UCSD-AML1 (cell line): ENCODE measurements around the gene OSBP2.
"Not testable (repeated sequence)": the region's sequence is repeated elsewhere in the genome, so short reads cannot be mapped to it uniquely, and the experiment has no call there.

Experiments used
- DNase-seq: peaks from one replicate; lab custom pipeline; 2025; ENCODE audit not compliant: unreplicated experiment; lab: John Stamatoyannopoulos, UW

Gene OSBP2

GRCh38 chr22:30675436-30675835 lies 19.2 kb upstream of the OSBP2 start:
- DNase-seq = no peak

DNA sequence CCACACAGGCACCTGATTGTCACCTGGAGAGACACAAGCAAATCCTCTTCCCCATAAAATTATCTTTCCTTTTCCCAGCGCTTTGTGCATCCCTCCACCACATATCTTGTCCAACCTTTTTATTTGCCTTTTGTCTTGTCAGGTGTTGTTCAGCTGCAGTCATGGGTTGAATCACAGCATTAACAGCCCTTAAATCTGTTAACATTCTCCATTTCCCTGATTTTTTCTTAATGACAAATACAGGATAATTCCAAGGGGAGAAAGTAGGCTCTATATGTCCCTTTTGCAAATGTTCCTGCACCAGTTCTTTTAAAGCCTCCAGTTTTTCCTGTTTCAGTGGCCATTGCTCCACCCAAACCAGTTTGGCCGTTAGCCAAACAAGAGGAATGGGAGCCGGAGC lies 18.1 kb upstream of the OSBP2 start:
- DNase-seq = not testable (repeated sequence)

GRCh38 chr22:30679895-30680690 lies 14.6 kb upstream of the OSBP2 start:
- DNase-seq = not testable (repeated sequence)

DNA sequence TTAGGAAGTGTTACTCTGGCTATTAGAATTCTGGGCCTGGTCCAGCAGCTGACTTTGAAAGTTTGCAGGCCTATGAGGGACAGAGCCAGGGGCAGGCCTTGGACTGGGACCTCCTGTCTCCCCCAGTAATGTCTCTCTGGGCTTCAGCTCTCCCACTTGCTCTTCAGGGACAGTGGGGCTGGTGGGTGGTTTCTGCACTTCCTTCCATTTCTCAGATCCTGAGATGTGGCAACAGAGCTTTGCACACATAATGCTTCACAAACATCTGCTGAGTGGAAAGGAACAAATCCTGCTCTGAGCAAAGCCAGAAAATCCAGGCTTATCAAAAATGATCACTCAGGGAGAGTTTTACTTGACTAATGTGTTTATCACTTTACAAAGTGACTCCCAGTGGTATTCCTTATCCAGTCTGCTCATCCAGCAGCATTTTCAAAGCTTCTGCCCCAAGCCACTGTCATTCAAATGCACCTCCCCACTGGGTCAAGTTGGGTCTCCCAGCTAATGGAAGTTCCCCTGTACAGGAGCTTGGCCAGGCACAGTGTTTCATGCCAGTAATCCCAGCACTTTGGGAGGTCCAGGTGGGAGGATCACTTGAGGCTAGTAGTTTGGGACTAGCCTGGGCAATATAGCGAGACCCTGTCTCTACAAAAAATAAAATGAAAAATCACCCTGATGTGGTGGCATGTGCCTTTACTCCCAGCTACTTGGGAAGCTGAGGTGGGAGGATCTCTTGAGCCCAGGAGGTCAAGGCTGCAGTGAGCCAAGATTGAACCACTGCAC lies 13.5 kb upstream of the OSBP2 start:
- no peak for DNase-seq

DNA sequence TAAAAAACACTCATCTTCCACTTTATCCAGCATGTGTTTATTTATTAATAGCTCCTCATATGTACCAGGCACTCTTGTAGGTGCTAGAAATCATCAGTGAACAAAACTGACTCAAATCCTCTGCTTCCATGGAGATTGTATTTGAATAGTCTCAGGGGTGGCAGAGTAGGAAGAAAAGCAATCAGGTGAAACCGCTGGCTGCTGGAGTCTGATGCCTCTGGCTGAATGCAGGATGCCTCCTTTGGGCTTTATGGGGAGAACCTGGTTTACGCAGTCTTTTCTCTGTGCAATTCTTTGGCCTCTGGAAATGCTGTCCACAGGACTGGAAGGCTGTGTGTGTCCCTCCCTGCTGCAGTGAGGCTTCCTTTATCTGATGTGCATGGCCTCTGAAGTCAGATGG lies 12.8 kb upstream of the OSBP2 start:
- DNase-seq = no peak

DNA sequence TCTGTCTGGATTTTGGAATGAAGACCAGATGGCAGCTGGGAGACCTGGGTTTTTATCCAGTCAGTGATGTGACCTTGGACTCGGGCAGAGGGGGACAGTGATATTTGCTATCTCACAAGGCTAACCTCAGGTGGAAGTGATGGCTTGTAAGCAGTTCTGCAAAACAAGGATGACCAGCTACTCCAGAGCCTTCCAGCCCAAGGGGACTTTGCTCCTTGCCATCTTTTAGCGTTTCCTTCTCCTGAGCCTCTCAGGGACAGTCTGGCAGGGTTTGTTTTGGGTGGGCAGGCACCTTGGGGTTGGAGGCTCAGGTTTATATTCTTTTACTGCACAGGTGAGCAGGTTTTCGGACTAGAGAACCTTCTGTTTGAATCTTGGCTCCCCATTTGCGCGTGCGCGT lies 9.5 kb upstream of the OSBP2 start:
- DNase-seq = no peak

GRCh38 chr22:30687358-30687757 lies 7.3 kb upstream of the OSBP2 start:
- no peak for DNase-seq

DNA sequence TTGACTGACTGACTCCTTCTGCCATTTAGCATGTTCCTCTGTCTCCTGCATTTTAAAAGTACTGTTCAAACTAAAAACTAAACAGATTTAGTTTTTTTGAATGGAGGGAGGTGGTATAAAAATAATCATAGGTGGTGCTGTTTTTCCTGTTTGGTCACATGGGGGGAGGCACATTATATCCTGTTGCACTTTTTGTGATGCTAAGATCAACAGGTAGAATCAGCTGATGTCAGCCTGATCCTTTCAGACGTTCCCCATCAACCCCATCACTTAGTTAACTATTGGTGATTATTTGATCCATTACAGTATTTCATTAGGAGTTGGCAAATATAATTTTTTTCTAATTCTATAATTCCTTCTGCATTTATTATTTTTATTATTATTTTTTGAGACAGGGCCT lies 5.1 kb upstream of the OSBP2 start:
- no peak for DNase-seq

DNA sequence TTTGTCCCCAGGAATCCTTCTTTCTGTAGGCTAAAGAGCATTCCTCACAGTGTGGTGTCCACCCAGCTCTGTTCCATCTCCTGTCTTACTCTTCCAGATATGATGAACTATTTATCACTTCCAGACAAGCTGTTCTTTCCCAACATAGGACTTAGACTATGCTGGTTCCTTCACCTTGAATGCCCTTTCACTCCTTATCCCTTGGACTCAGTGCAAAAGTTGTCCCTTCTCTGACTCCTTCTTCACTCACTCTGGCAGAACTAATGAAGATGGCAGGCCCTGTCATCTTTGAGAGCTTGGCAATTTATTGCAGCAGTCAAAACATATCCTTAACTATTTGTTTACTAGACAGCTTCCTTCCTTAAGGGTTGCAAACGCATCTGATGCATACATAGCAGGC lies 3.5 kb upstream of the OSBP2 start:
- DNase-seq = no peak

GRCh38 chr22:30694171-30694639 lies 469 bp upstream of the OSBP2 start:
- no peak for DNase-seq

DNA sequence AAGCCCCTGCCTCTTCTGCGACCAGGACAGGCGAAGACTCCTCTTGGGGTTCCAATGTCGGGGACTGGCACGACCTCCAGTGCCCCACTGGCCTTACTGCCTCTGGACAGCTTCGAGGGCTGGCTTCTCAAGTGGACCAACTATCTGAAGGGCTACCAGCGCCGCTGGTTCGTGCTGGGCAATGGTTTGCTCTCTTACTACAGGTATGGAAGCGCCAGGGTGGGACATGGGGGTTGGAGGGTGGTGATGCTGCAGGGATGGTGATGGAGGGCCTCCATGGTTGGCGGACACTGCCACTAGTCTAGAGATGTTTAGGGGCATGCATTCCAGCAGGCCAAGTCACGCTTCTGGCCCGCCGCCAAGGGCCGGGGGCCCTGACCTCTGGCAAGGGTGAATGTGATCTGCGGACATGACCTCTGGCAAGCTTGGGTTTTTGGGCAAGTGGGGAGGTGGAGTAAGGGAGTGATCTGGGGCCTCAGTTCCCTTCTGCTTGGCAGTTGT lies 727 bp downstream of the OSBP2 start:
- no peak for DNase-seq

- DNase-seq = no peak
Measured at GRCh38 chr22:30695871-30696655, 1.4 kb downstream of the OSBP2 start.

DNA sequence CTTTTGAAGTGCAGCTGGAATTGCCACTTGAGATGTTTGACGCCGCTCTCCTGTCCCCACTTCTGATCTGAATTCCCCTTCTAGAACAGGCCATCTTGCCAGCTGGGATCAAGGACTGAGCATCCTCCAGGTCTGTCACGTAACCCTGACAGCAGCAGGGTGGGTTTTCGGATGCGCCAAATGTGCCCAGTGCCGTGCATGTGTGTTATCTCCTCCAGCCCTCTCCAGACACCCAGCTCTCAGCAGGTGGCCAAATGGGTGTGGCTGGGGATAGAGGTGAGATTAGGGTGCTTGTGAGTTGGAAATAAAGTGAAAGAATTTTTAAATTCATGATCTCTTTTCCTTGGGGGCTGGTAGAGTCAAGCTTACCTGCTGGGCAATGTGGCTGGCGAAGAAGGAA lies 3.3 kb downstream of the OSBP2 start:
- no peak for DNase-seq

DNA sequence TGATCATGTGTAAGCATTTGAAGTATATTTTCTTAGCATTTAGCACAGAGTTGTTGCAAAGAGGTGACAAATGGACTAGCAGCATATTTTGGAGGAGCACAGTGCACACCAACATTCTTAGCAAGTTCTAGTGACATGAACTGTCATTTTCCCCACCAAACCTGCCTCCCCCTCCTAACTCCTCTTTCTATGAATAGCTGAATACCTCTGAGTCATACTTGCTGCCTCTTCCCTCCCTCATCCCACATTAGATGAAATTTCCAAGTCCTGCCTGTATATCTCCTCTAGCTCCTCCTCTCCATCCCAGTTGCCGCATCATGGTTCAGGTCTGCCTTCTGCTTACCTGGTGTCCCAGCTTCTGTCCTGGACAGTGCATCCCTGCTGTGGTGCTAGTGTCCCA lies 7.2 kb downstream of the OSBP2 start:
- DNase-seq = no peak

DNA sequence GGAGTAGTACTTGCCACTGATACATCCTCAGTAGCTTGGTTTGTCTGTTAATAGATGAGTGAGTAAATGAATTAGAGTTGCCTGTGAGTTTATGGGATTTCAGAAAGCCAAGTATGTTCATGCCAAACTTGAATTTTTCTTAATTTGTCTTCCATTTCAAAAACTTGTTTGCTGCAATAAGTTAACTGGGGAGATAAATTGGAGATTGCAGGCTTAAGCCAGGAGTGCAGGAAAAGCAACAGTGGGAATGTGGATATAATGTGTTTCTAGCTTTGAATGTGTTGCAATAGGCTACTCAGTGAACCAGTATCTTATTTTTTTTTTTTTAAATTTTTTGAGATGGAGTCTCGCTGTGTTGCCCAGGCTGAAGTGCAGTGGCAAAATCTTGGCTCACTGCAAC lies 8.2 kb downstream of the OSBP2 start:
- no peak for DNase-seq

DNA sequence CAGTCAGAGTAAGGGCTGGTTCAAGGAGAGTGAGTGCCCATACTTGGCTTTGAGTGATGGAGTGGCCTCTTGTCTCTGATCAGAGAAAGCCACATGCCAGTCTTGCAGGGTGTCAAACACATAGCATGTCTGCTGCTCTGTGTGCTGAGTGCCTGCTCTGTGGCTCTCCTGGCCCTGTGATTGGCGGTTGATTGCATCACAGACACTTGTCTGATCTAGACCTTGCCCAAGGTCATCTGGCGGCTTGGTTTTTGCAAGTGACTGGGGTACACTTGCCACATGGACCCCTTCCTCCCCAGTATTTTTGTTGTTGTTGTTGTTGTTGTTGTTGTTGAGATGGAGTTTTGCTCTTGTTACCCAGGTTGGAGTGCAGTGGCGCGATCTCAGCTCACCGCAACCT lies 10.3 kb downstream of the OSBP2 start:
- no peak for DNase-seq

GRCh38 chr22:30705710-30706651 lies 11.3 kb downstream of the OSBP2 start:
- no peak for DNase-seq

- not testable (repeated sequence) for DNase-seq
Measured at GRCh38 chr22:30709980-30710379, 15.3 kb downstream of the OSBP2 start.

GRCh38 chr22:30712094-30712493 lies 17.4 kb downstream of the OSBP2 start:
- no peak for DNase-seq

DNA sequence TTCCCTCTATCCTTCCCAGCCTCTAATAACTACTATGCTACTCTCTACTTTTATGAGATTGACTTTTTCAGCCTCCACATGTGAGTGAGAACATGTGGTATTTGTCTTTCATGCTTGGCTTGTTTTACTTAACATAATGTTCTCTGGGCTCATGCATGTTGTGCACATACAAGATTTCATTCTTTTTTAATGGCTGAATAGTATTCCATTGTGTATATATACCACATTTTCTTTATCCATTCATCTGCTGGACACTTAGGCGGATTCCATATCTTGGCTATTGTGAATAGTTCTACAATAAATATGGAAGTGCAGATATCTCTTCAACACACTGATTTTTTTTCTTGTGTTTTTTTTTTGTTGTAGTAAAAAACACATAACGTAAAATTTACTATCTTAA lies 19.4 kb downstream of the OSBP2 start:
- DNase-seq = no peak
